Neutrophil (primary cell): Measurements from ENCODE around the gene ZNF607.

Source experiments
- H3K27ac ChIP-seq: fragments of 200-600 bp; sonication (generic); 2 replicates; pipeline ENCODE4 v1.5.1; 2016; ENCODE audit warnings: mild to moderate bottlenecking, moderate library complexity
- H3K27me3 ChIP-seq: fragments of 200-600 bp; sonication (generic); 2 replicates; pipeline ENCODE4 v1.6.0; 2016; ENCODE audit warnings: mild to moderate bottlenecking
- H3K36me3 ChIP-seq: fragments of 200-600 bp; sonication (generic); 2 replicates; pipeline ENCODE4 v1.5.1; 2017
- H3K4me1 ChIP-seq, 2 experiments: fragments of 200-600 bp in 1 of 2; sonication (generic) in 1 of 2; 1 replicate in 1 of 2; 2 replicates in 1 of 2; pipeline versions ENCODE4 v1.5.1 to v1.6.1; 2013 to 2016; ENCODE audit warnings: low read depth in 1 of 2, low read length in 1 of 2, mild to moderate bottlenecking in 1 of 2, moderate library complexity in 1 of 2; ENCODE audit not compliant: control insufficient read depth in 1 of 2, insufficient read depth in 1 of 2
- H3K4me3 ChIP-seq, 2 experiments: fragments of 200-600 bp in 1 of 2; sonication (generic) in 1 of 2; 1 replicate in 1 of 2; 2 replicates in 1 of 2; pipeline ENCODE4 v1.5.1; 2013 to 2016; ENCODE audit warnings: low read depth in 1 of 2, low read length in 1 of 2, mild to moderate bottlenecking in 1 of 2, moderate library complexity in 1 of 2
- H3K9me3 ChIP-seq: fragments of 200-600 bp; sonication (generic); 2 replicates; pipeline ENCODE4 v1.5.1; 2016
- CTCF ChIP-seq: fragments of 200-600 bp; sonication (generic); IDR thresholded peaks from 2 replicates; pipeline ENCODE4 v1.5.1; 2016; ENCODE audit warnings: antibody characterized with exemption

Gene ZNF607

GRCh38 chr19:37655689-37656371 is 63.7 kb downstream of the ZNF607 start:
- H3K4me1 ChIP-seq: peaks cover 20 to 22% of the 10 kb centered on the region in 2 experiments
- TF ChIP-seq CTCF: no peak
- peak overlapping the region; percentile 67 to 70 for H3K4me3 ChIP-seq
- H3K27ac ChIP-seq: peak overlapping the region; percentile 67
- H3K27me3 ChIP-seq: peaks cover 19% of the 10 kb centered on the region
- no peaks in the 10 kb centered on the region for H3K36me3 ChIP-seq
- H3K9me3 ChIP-seq: no peaks in the 10 kb centered on the region

DNA sequence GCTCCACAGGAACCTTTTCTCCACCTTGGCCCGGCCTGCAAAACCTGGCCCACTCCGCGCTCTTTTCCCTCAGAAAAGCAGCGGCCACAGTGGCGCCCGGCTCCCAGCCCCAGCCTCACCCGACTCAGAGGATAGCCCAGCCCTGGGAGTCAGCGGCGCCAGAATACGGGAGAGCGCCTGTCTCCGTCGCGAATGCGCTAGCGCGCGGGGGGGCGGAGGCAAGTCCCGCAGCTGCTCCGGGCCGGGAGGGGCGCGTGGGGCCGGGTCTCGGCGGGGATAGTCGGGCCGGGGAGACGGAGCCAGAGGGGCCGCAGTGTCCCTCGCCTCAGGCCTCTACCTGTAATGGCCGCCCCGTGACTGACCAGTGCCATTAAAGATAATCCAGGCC is 64.3 kb downstream of the ZNF607 start, which contains the start of gene ZFP30:
ZFP30 (minus strand) TSS at position 165 of the 388 bp plus-strand sequence. CDS start 7,643 bp downstream, outside the sequence.
- no peaks in the 10 kb centered on the region for H3K9me3 ChIP-seq

GRCh38 chr19:37654629-37655300 is 64.8 kb downstream of the ZNF607 start:
- no peak for TF ChIP-seq CTCF
- H3K9me3 ChIP-seq: no peaks in the 10 kb centered on the region

More for the DNA sequence above, 64.3 kb downstream of the ZNF607 start, which contains the start of gene ZFP30:
- TF ChIP-seq CTCF: no peak
- peaks cover 20 to 22% of the 10 kb centered on the region in 2 experiments for H3K4me1 ChIP-seq
- H3K27me3 ChIP-seq: peaks cover 19% of the 10 kb centered on the region
- peak within 1 kb of the TSS; percentile 67 for H3K27ac ChIP-seq
- peak within 1 kb of the TSS; percentile 67 to 70 for H3K4me3 ChIP-seq
- no peaks in the 10 kb centered on the region for H3K36me3 ChIP-seq

GRCh38 chr19:37654118-37654517 is 65.4 kb downstream of the ZNF607 start:
- H3K27ac ChIP-seq: no peak overlapping the region
- H3K36me3 ChIP-seq: no peaks in the 10 kb centered on the region
- H3K27me3 ChIP-seq: peaks cover 19% of the 10 kb centered on the region
- TF ChIP-seq CTCF: no peak
- peaks cover 20 to 22% of the 10 kb centered on the region in 2 experiments for H3K4me1 ChIP-seq
- peak overlapping the region; percentile 67 to 70 for H3K4me3 ChIP-seq
- H3K9me3 ChIP-seq: no peaks in the 10 kb centered on the region

More at GRCh38 chr19:37654629-37655300, 64.8 kb downstream of the ZNF607 start:
- Histone ChIP-seq H3K27me3 (peaks cover 19% of the 10 kb centered on the region), H3K36me3 (no peaks in the 10 kb centered on the region), H3K27ac (peak overlapping the region; percentile 67), H3K4me3 (peak overlapping the region; percentile 67 to 70), H3K4me1 (peaks cover 20 to 22% of the 10 kb centered on the region in 2 experiments)
